HUES64 (cell line): Measurements from ENCODE around the gene TMEM221.

ENCODE experiments used
- H3K27ac ChIP-seq: 2 replicates; pipeline ENCODE4 v1.7.0; 2013; ENCODE audit warnings: low read depth, low read length, inconsistent platforms
- H3K27me3 ChIP-seq: 2 replicates; pipeline ENCODE4 v1.6.1; 2013; ENCODE audit warnings: mild to moderate bottlenecking, low read length; ENCODE audit not compliant: insufficient read depth
- H3K36me3 ChIP-seq: 2 replicates; pipeline ENCODE4 v1.6.1; 2013; ENCODE audit warnings: mild to moderate bottlenecking, low read length; ENCODE audit not compliant: insufficient read depth
- H3K4me1 ChIP-seq: 2 replicates; pipeline ENCODE4 v1.6.1; 2013; ENCODE audit warnings: mild to moderate bottlenecking, low read length, moderate library complexity; ENCODE audit not compliant: insufficient read depth
- H3K4me3 ChIP-seq: 2 replicates; pipeline ENCODE4 v1.5.1; 2013; ENCODE audit warnings: mild to moderate bottlenecking, low read length, moderate library complexity
- H3K9ac ChIP-seq: 2 replicates; pipeline ENCODE4 v1.6.1; 2013; ENCODE audit warnings: mild to moderate bottlenecking, low read depth, low read length
- H3K9me3 ChIP-seq: 2 replicates; pipeline ENCODE4 v1.6.1; 2013; ENCODE audit warnings: low read depth, low read length; ENCODE audit not compliant: insufficient read depth
- WGBS: fragments of 150-250, 120-280 bp; methylation state at CpG from one replicate; pipeline ENCODE4 v1.1.7; 2013; ENCODE audit warnings: missing lambda C conversion rate; 5-methylcytosine and 5-hydroxymethylcytosine counted together

Gene TMEM221

GRCh38 chr19:17470068-17470841 lies 21.8 kb upstream of the TMEM221 start, which contains the start of gene SLC27A1:
SLC27A1 (plus strand) TSS chr19:17470524; CDS start chr19:17470541, 17 bp downstream.
- Histone ChIP-seq H3K9me3 (no peaks in the 10 kb centered on the region), H3K36me3 (no peaks in the 10 kb centered on the region), H3K27me3 (peaks cover 12% of the 10 kb centered on the region), H3K9ac (peak within 1 kb of the TSS; percentile 62), H3K4me3 (peak within 1 kb of the TSS; percentile 88), H3K27ac (peak within 1 kb of the TSS; percentile 67; the same call in 1 of the 2 replicates), H3K4me1 (peaks cover 8% of the 10 kb centered on the region)
- WGBS, result under 1% methylated on average over 65 of the region's 67 CpGs

GRCh38 chr19:17469481-17470067 lies 21.1 kb upstream of the TMEM221 start:
- H3K4me1 ChIP-seq, result peaks cover 8% of the 10 kb centered on the region
- H3K4me3 ChIP-seq, result peak overlapping the region; percentile 88
- no peaks in the 10 kb centered on the region for H3K9me3 ChIP-seq
- under 1% methylated on average over 31 of the region's 31 CpGs for WGBS
- H3K36me3 ChIP-seq, result no peaks in the 10 kb centered on the region
- H3K27me3 ChIP-seq, result peaks cover 12% of the 10 kb centered on the region
- peak overlapping the region; percentile 58; the same call in 1 of the 2 replicates for H3K27ac ChIP-seq
- peak overlapping the region; percentile 48; the same call in 1 of the 2 replicates for H3K9ac ChIP-seq

GRCh38 chr19:17469092-17469480 lies 20.6 kb upstream of the TMEM221 start:
- Histone ChIP-seq H3K36me3 (no peaks in the 10 kb centered on the region), H3K4me3 (peak overlapping the region; percentile 88), H3K9me3 (no peaks in the 10 kb centered on the region), H3K4me1 (peaks cover 8% of the 10 kb centered on the region), H3K27me3 (peaks cover 12% of the 10 kb centered on the region), H3K9ac (peak overlapping the region; percentile 48; the same call in 1 of the 2 replicates), H3K27ac (no peak overlapping the region)
- WGBS, result 5% methylated on average over 19 of the region's 19 CpGs

- no peaks in the 10 kb centered on the region for H3K36me3 ChIP-seq
- no peak overlapping the region for H3K27ac ChIP-seq
- H3K27me3 ChIP-seq, result peaks cover 12% of the 10 kb centered on the region
- 66% methylated on average over 25 of the region's 25 CpGs for WGBS
- H3K4me3 ChIP-seq, result peak overlapping the region; percentile 88
- 0 out of 2 replicates have a peak overlapping the region, but pooled peaks have one; percentile 48 for H3K9ac ChIP-seq
- peaks cover 8% of the 10 kb centered on the region for H3K4me1 ChIP-seq
- H3K9me3 ChIP-seq, result no peaks in the 10 kb centered on the region
Observed at GRCh38 chr19:17468302-17469091, 20.0 kb upstream of the TMEM221 start.

GRCh38 chr19:17467471-17468301 lies 19.2 kb upstream of the TMEM221 start:
- H3K27ac ChIP-seq, result no peak overlapping the region
- H3K4me1 ChIP-seq, result peaks cover 8% of the 10 kb centered on the region
- peaks cover 12% of the 10 kb centered on the region for H3K27me3 ChIP-seq
- no peak overlapping the region for H3K9ac ChIP-seq
- no peaks in the 10 kb centered on the region for H3K36me3 ChIP-seq
- 92% methylated on average over 12 of the region's 12 CpGs for WGBS
- H3K9me3 ChIP-seq, result no peaks in the 10 kb centered on the region
- H3K4me3 ChIP-seq, result no peak overlapping the region

- no peaks in the 10 kb centered on the region for H3K36me3 ChIP-seq
- H3K4me3 ChIP-seq, result no peak overlapping the region
- peaks cover 8% of the 10 kb centered on the region for H3K4me1 ChIP-seq
- 65% methylated on average over 5 of the region's 6 CpGs for WGBS
- no peak overlapping the region for H3K27ac ChIP-seq
- peaks cover 7% of the 10 kb centered on the region for H3K27me3 ChIP-seq
- no peaks in the 10 kb centered on the region for H3K9me3 ChIP-seq
- H3K9ac ChIP-seq, result no peak overlapping the region
Observed at GRCh38 chr19:17466487-17466850, 18.0 kb upstream of the TMEM221 start.

GRCh38 chr19:17460372-17461230 lies 12.1 kb upstream of the TMEM221 start, which contains the start of gene NXNL1:
NXNL1 (minus strand) TSS chr19:17460926; CDS start chr19:17460869, 57 bp downstream.
- Histone ChIP-seq H3K9ac (no peak within 1 kb of the TSS), H3K36me3 (no peaks in the 10 kb centered on the region), H3K4me3 (no peak within 1 kb of the TSS), H3K4me1 (no peaks in the 10 kb centered on the region), H3K27me3 (peaks cover 22% of the 10 kb centered on the region), H3K9me3 (no peaks in the 10 kb centered on the region), H3K27ac (no peak within 1 kb of the TSS)
- whole genome bisulfite sequencing, result 89% methylated on average over 26 of the region's 26 CpGs

GRCh38 chr19:17458970-17459369 lies 10.5 kb upstream of the TMEM221 start:
- H3K9ac ChIP-seq, result no peak overlapping the region
- H3K36me3 ChIP-seq, result no peaks in the 10 kb centered on the region
- H3K27me3 ChIP-seq, result peaks cover 36% of the 10 kb centered on the region
- H3K27ac ChIP-seq, result no peak overlapping the region
- WGBS, result 86% methylated on average over 3 of the region's 3 CpGs
- H3K4me1 ChIP-seq, result peaks cover 4% of the 10 kb centered on the region
- H3K4me3 ChIP-seq, result no peak overlapping the region
- H3K9me3 ChIP-seq, result no peaks in the 10 kb centered on the region

- Histone ChIP-seq H3K36me3 (no peaks in the 10 kb centered on the region), H3K4me1 (peaks cover 4% of the 10 kb centered on the region), H3K9ac (no peak overlapping the region), H3K9me3 (no peaks in the 10 kb centered on the region), H3K4me3 (no peak overlapping the region), H3K27me3 (peaks cover 40% of the 10 kb centered on the region), H3K27ac (no peak overlapping the region)
- WGBS, result 85% methylated on average over 6 of the region's 6 CpGs
Observed at GRCh38 chr19:17457616-17458015, 9.1 kb upstream of the TMEM221 start.

- H3K9ac ChIP-seq, result no peak overlapping the region
- peaks cover 4% of the 10 kb centered on the region for H3K4me1 ChIP-seq
- H3K27ac ChIP-seq, result no peak overlapping the region
- H3K4me3 ChIP-seq, result peak overlapping the region; percentile 33; the same call in 1 of the 2 replicates
- H3K9me3 ChIP-seq, result no peaks in the 10 kb centered on the region
- no peaks in the 10 kb centered on the region for H3K36me3 ChIP-seq
- 77% methylated on average over 10 of the region's 11 CpGs for WGBS
- H3K27me3 ChIP-seq, result peaks cover 40% of the 10 kb centered on the region
Observed at GRCh38 chr19:17456127-17456526, 7.7 kb upstream of the TMEM221 start.
